Spleen (tissue), 11 donors: ENCODE measurements around the gene CARS1. TPM values are rescaled to one million over a fixed set of nuclear protein-coding genes. Genes with fewer than 3 reads are reported as not detected.

Source experiments
- DNase-seq: peaks from one replicate; pipeline ENCODE4 v3.0.0-alpha.2; 2020
- H3K27ac ChIP-seq, 8 donors: fragments of 200-600 bp; sonication (generic) in 7 of 8; 1 replicate in 4 of 8; 2 replicates in 4 of 8; pipeline versions ENCODE4 v1.5.0 to v1.8.0; 2016 to 2021; ENCODE audit warnings: inconsistent platforms in 4 of 8, mild to moderate bottlenecking in 4 of 8, moderate library complexity in 1 of 8
- H3K27me3 ChIP-seq, 7 donors: fragments of 200-600 bp; sonication (generic) in 6 of 7; replicated peaks in 1 of 7; 1 replicate in 4 of 7; 2 replicates in 3 of 7; pipeline versions ENCODE4 v1.5.0 to v1.8.0; 2016 to 2021; ENCODE audit warnings: inconsistent platforms in 3 of 7, mild to moderate bottlenecking in 1 of 7
- H3K36me3 ChIP-seq, 6 donors: fragments of 200-600 bp; sonication (generic) in 5 of 6; 1 replicate in 4 of 6; 2 replicates in 2 of 6; pipeline versions ENCODE4 v1.5.0 to v1.8.0; 2016 to 2021; ENCODE audit warnings: inconsistent platforms in 2 of 6
- H3K4me1 ChIP-seq, 6 donors: fragments of 200-600 bp; sonication (generic) in 5 of 6; 1 replicate in 3 of 6; 2 replicates in 3 of 6; pipeline versions ENCODE4 v1.5.0 to v1.8.0; 2016 to 2021; ENCODE audit warnings: inconsistent platforms in 3 of 6
- H3K4me3 ChIP-seq, 8 donors: fragments of 200-600 bp; sonication (generic) in 7 of 8; 1 replicate in 4 of 8; 2 replicates in 4 of 8; pipeline versions ENCODE4 v1.5.0 to v1.8.0; 2016 to 2021; ENCODE audit warnings: inconsistent platforms in 4 of 8, mild to moderate bottlenecking in 4 of 8, moderate library complexity in 2 of 8
- H3K9me3 ChIP-seq, 8 donors: fragments of 200-600 bp; sonication (generic) in 7 of 8; 1 replicate in 4 of 8; 2 replicates in 4 of 8; pipeline versions ENCODE4 v1.5.0 to v1.8.0; 2016 to 2021; ENCODE audit warnings: inconsistent platforms in 4 of 8
- CTCF ChIP-seq, 11 experiments: fragments of 200-600 bp in 7 of 11; fragments of 450-650 bp in 4 of 11; sonication (generic) in 4 of 11; IDR thresholded peaks in 8 of 11; conservative IDR thresholded peaks in 3 of 11; 1 replicate in 7 of 11; 2 replicates in 4 of 11; pipeline versions ENCODE4 v1.4.0 to v1.8.0; 2016 to 2021; ENCODE audit warnings: antibody characterized with exemption in 11 of 11, inconsistent platforms in 4 of 11, mild to moderate bottlenecking in 1 of 11
- POLR2A ChIP-seq, 3 donors: fragments of 450-650 bp; IDR thresholded peaks; one replicate each; pipeline ENCODE4 v1.5.1; 2017; ENCODE audit warnings: antibody characterized with exemption in 3 of 3, mild to moderate bottlenecking in 1 of 3
- POLR2AphosphoS5 ChIP-seq, 3 donors: sonication (generic); formaldehyde crosslinking; IDR thresholded peaks; one replicate each; pipeline ENCODE4 v1.5.1; 2017; ENCODE audit warnings: antibody characterized with exemption in 3 of 3
- WGBS, 5 donors: extraction: QIAGEN DNeasy Blood & Tissue Kit in 3 of 5; methylation state at CpG; one replicate each; pipeline versions ENCODE4 v1.1.5 to v1.1.7; 2013 to 2018; 5-methylcytosine and 5-hydroxymethylcytosine counted together
- intact Hi-C: fragments of 100-400 bp; cut with DNase I; formaldehyde crosslinking; loops from one replicate; pipeline ENCODE4 v1.15.0; 2023; ENCODE audit warnings: low total_unique reads
- polyA plus RNA-seq, 3 donors: library from polyadenylated mRNA; stranded (reverse); fragments of 200-250 nt; gene quantifications; one replicate each; pipeline ENCODE4 v1.2.1, GENCODE V29; 2013
- total RNA-seq, 7 donors: library from RNA; depleted of rRNA in 3 of 7; stranded (reverse); fragments of >200 nt in 3 of 7; fragmentation: NEBNext Ultra II Directional in 4 of 7; extraction: Animal tissue kit (Norgen Biotek cat#: 25700) in 4 of 7; gene quantifications; one replicate each; pipeline versions ENCODE4 v1.1.0 to v1.2.1, GENCODE V29; 2016 to 2021
- donor health status: healthy with polysubstance abuse.
- donor health status: DM: no; HTN: no; CAD: no; lungs with moderate emphysema.
- donor health status: DM: no; HTN: no; CAD: no.
- donor health status: Bipolar disorder and iron deficiency.
- donor health status: healthy.
- donor health status: DM: no; HTN: no; CAD: no.
- donor health status: DM: yes; HTN: yes; CAD: no.

The CARS1 gene
- total and polyA plus RNA-seq, 10 donors = 18.6 to 64.9 (median 37.5) TPM

GRCh38 chr11:3104051-3104714, 47.0 kb upstream of the CARS1 start:
- no peak for TF ChIP-seq POLR2A (IDR thresholded peaks at IDR 0.05)
- peak in 1 of 3 donors; percentile 26 for TF ChIP-seq POLR2AphosphoS5 (IDR thresholded peaks at IDR 0.05)
- TF ChIP-seq CTCF (IDR thresholded peaks at IDR 0.05 in 8 of 11, conservative IDR thresholded peaks at IDR 0.05 in 3 of 11) = no peak
- 78 to 96% (median 94%) methylated on average over 8 to 22 of the region's 22 CpGs for whole genome bisulfite sequencing, 5 donors
- peaks cover 0 to 26% (median 0%) of the 10 kb centered on the region in 6 donors for H3K4me1 ChIP-seq
- no peaks in the 10 kb centered on the region for H3K9me3 ChIP-seq
- intact Hi-C loops = no loop called here
- DNase-seq = no peak
- H3K27ac ChIP-seq = no peak overlapping the region
- H3K36me3 ChIP-seq = peaks cover 0 to 95% (median 16%) of the 10 kb centered on the region in 6 donors
- H3K4me3 ChIP-seq = no peak overlapping the region
- no peaks in the 10 kb centered on the region for H3K27me3 ChIP-seq

- H3K4me3 ChIP-seq = no peak overlapping the region
- no peaks in the 10 kb centered on the region for H3K27me3 ChIP-seq
- H3K4me1 ChIP-seq = peaks cover 0 to 34% (median 0%) of the 10 kb centered on the region in 6 donors
- no peaks in the 10 kb centered on the region for H3K9me3 ChIP-seq
- WGBS, 5 donors = 75 to 92% (median 85%) methylated on average over 9 to 11 of the region's 11 CpGs
- H3K27ac ChIP-seq = no peak overlapping the region
- TF ChIP-seq POLR2A (IDR thresholded peaks at IDR 0.05) (no peak), POLR2AphosphoS5 (IDR thresholded peaks at IDR 0.05) (no peak)
- no peak for DNase-seq
- peaks cover 0 to 95% (median 13%) of the 10 kb centered on the region in 6 donors for H3K36me3 ChIP-seq
- intact Hi-C loops = no loop called here
These were observed 45.9 kb upstream of the CARS1 start for GRCh38 chr11:3103076-3103475.

GRCh38 chr11:3102641-3102921, 45.4 kb upstream of the CARS1 start:
- H3K36me3 ChIP-seq = peaks cover 0 to 95% (median 10%) of the 10 kb centered on the region in 6 donors
- no peak for DNase-seq

GRCh38 chr11:3101921-3102640, 44.9 kb upstream of the CARS1 start:
- Histone ChIP-seq H3K36me3 (peaks cover 0 to 95% (median 9%) of the 10 kb centered on the region in 6 donors), H3K27me3 (no peaks in the 10 kb centered on the region), H3K4me3 (no peak overlapping the region), H3K4me1 (peaks cover 0 to 34% (median 0%) of the 10 kb centered on the region in 6 donors), H3K9me3 (no peaks in the 10 kb centered on the region), H3K27ac (peak overlapping the region in 3 of 8 donors; percentile 70 to 86 (median 75))
- 79 to 91% (median 85%) methylated on average over 16 to 20 of the region's 20 CpGs for WGBS, 5 donors
- TF ChIP-seq POLR2A (IDR thresholded peaks at IDR 0.05) (no peak), CTCF (IDR thresholded peaks at IDR 0.05 in 8 of 11, conservative IDR thresholded peaks at IDR 0.05 in 3 of 11) (no peak), POLR2AphosphoS5 (IDR thresholded peaks at IDR 0.05) (no peak)
- intact Hi-C loops = no loop called here
- no peak for DNase-seq

More at GRCh38 chr11:3102641-3102921, 45.4 kb upstream of the CARS1 start:
- H3K4me1 ChIP-seq = peaks cover 0 to 34% (median 0%) of the 10 kb centered on the region in 6 donors
- H3K27ac ChIP-seq = peak overlapping the region in 1 of 8 donors; percentile 13
- no peaks in the 10 kb centered on the region for H3K9me3 ChIP-seq
- no peak for TF ChIP-seq CTCF (IDR thresholded peaks at IDR 0.05 in 8 of 11, conservative IDR thresholded peaks at IDR 0.05 in 3 of 11)
- TF ChIP-seq POLR2AphosphoS5 (IDR thresholded peaks at IDR 0.05) = no peak
- no peak for TF ChIP-seq POLR2A (IDR thresholded peaks at IDR 0.05)
- no peaks in the 10 kb centered on the region for H3K27me3 ChIP-seq
- intact Hi-C loops = no loop called here
- H3K4me3 ChIP-seq = no peak overlapping the region
- 85 to 94% (median 93%) methylated on average over 5 of the region's 5 CpGs for WGBS, 5 donors
